Thoracic aorta (tissue), 2 donors: ENCODE data around the gene SOAT2. TPM values are rescaled to one million over a fixed set of nuclear protein-coding genes. Genes with fewer than 3 reads are reported as not detected.

Experiments used
- ATAC-seq: fragments of 150-250 bp; one replicate; pipeline ENCODE4 v1.8.0; 2017; ENCODE audit warnings: low read depth; ENCODE audit not compliant: insufficient number of reproducible peaks, low FRiP score
- DNase-seq: peaks from one replicate; pipeline ENCODE4 v3.0.0-alpha.2; 2020; ENCODE audit warnings: low spot score
- H3K27ac ChIP-seq, 2 donors: fragments of 200-600 bp; sonication (generic); 1 replicate in 1 of 2; 2 replicates in 1 of 2; pipeline ENCODE4 v1.5.1; 2016; ENCODE audit warnings: mild to moderate bottlenecking in 2 of 2, moderate library complexity in 2 of 2
- H3K27me3 ChIP-seq: fragments of 200-600 bp; sonication (generic); replicated peaks from 2 replicates; pipeline ENCODE4 v1.6.0; 2016; ENCODE audit warnings: mild to moderate bottlenecking; ENCODE audit not compliant: insufficient read depth
- H3K36me3 ChIP-seq: fragments of 200-600 bp; sonication (generic); one replicate; pipeline ENCODE4 v1.5.1; 2016
- H3K4me1 ChIP-seq, 2 donors: fragments of 200-600 bp; sonication (generic); 1 replicate in 1 of 2; 2 replicates in 1 of 2; pipeline versions ENCODE4 v1.5.1 to v1.6.0; 2016; ENCODE audit warnings: low read depth in 2 of 2, mild to moderate bottlenecking in 1 of 2; ENCODE audit not compliant: control insufficient read depth in 1 of 2
- H3K4me3 ChIP-seq: fragments of 200-600 bp; sonication (generic); 2 replicates; pipeline ENCODE4 v1.5.1; 2016; ENCODE audit warnings: mild to moderate bottlenecking
- H3K9me3 ChIP-seq: fragments of 200-600 bp; sonication (generic); 2 replicates; pipeline ENCODE4 v1.5.1; 2016
- CTCF ChIP-seq: fragments of 200-600 bp; sonication (generic); IDR thresholded peaks from one replicate; pipeline ENCODE4 v1.5.1; 2019; ENCODE audit warnings: antibody characterized with exemption
- total RNA-seq, 2 donors: library from RNA; depleted of rRNA; stranded (reverse); fragments of >200 nt; gene quantifications; one replicate each; pipeline versions ENCODE4 v1.1.0 to v1.2.3, GENCODE V29; 2016

The SOAT2 gene
- total RNA-seq, 2 donors from 2014 or later, result 0.81 to 0.99 TPM

- H3K27me3 ChIP-seq, result no peaks in the 10 kb centered on the region
- TF ChIP-seq CTCF, result no peak
- no peaks in the 10 kb centered on the region for H3K9me3 ChIP-seq
- H3K4me1 ChIP-seq, result peaks cover 13 to 19% of the 10 kb centered on the region in 2 donors
- H3K4me3 ChIP-seq, result no peak overlapping the region
- H3K36me3 ChIP-seq, result no peaks in the 10 kb centered on the region
- DNase-seq (no peak), ATAC-seq (no peak)
- no peak overlapping the region for H3K27ac ChIP-seq
These were observed 17.6 kb downstream of the SOAT2 start for GRCh38 chr12:53120685-53121525.

GRCh38 chr12:53122961-53123468 is 19.7 kb downstream of the SOAT2 start:
- DNase-seq, result no peak
- ATAC-seq, result no peak
- no peak overlapping the region for H3K27ac ChIP-seq
- no peaks in the 10 kb centered on the region for H3K9me3 ChIP-seq
- H3K4me3 ChIP-seq, result no peak overlapping the region
- no peaks in the 10 kb centered on the region for H3K36me3 ChIP-seq
- no peak for TF ChIP-seq CTCF
- no peaks in the 10 kb centered on the region for H3K27me3 ChIP-seq
- no peaks in the 10 kb centered on the region for H3K4me1 ChIP-seq

- ATAC-seq, result no peak
- Histone ChIP-seq H3K27me3 (no peaks in the 10 kb centered on the region), H3K36me3 (no peaks in the 10 kb centered on the region), H3K27ac (no peak overlapping the region), H3K4me1 (no peaks in the 10 kb centered on the region), H3K9me3 (no peaks in the 10 kb centered on the region), H3K4me3 (no peak overlapping the region)
- TF ChIP-seq CTCF, result no peak
- DNase-seq, result no peak
These were observed 20.5 kb downstream of the SOAT2 start for GRCh38 chr12:53123578-53124351.

- H3K9me3 ChIP-seq, result no peaks in the 10 kb centered on the region
- H3K27ac ChIP-seq, result no peak overlapping the region
- ATAC-seq (no peak), DNase-seq (no peak)
- TF ChIP-seq CTCF, result no peak
- no peaks in the 10 kb centered on the region for H3K36me3 ChIP-seq
- H3K4me1 ChIP-seq, result no peaks in the 10 kb centered on the region
- H3K27me3 ChIP-seq, result no peaks in the 10 kb centered on the region
- no peak overlapping the region for H3K4me3 ChIP-seq
These were observed 21.1 kb downstream of the SOAT2 start for GRCh38 chr12:53124352-53124723.

GRCh38 chr12:53127169-53127568 is 23.9 kb downstream of the SOAT2 start:
- no peak for TF ChIP-seq CTCF
- no peaks in the 10 kb centered on the region for H3K27me3 ChIP-seq
- no peak overlapping the region for H3K4me3 ChIP-seq
- no peaks in the 10 kb centered on the region for H3K36me3 ChIP-seq
- ATAC-seq, result no peak
- DNase-seq, result no peak
- H3K9me3 ChIP-seq, result no peaks in the 10 kb centered on the region
- peaks cover 0 to 8% of the 10 kb centered on the region in 2 donors for H3K4me1 ChIP-seq
- no peak overlapping the region for H3K27ac ChIP-seq
